ENCODE data around the gene FBXO24.

FBXO24 gene

DNA sequence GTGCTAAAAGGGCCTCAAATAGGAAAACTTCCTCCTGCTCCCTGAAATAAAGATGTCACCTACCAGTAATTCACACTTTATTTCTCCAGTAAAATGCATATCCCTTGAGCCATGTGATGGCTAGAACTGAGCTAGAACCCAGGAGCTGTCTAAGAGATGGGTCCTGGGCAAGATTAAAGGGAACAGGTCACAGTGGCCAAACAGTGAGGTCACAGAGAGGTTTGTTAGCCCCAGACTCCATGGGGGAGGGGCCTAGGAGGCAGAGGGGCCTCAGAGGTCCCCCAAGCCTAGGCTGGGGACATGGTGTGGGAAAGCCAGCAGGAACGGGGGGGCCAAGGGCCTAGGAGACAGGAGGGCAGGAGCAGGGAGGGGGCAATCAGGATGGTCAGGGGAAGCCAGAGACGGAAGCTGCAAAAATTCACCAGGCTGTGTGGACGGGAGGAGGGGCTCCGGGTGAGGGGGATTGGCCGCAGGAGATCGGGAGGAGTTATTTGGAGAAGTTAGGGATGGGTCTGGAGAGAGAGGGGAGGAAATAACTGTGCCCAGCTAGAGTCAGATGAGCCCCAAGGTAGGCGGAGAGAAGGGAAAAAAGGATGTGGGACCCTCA is 3.3 kb downstream of the FBXO24 start:
- DNase-seq (ENCODE audit: low read depth in 1 of 2, low spot score in 1 of 2): no peak

DNA sequence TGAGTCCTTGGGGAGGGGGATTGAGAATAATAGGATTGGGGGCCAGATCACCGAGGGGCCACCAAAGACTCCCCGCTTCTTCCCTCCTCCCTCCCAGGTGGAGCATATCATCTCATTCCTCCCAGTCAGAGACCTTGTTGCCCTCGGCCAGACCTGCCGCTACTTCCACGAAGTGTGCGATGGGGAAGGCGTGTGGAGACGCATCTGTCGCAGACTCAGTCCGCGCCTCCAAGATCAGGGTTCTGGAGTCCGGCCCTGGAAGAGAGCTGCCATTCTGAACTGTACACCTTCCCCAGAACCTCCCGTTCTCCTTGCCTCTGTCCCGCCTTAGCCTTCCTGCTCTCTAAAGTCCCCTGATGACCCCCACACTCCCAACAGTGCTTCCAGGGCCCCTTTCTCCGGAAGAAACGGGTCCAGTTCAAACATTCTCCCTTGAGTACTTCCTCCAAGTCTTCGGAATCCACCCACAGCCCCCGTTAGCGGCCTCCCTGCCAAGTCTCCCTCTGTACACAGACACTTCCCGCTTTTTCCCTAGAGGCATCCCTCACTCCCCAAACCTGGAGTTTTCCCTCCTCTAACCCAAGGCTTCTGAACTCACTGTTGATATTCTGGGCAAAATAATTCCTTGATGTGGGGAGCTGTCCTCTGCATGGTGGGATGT is 4.1 kb downstream of the FBXO24 start:
- DNase-seq (ENCODE audit: low read depth in 1 of 2, low spot score in 1 of 2): no peak

GRCh38 chr7:100591596-100591995 is 5.5 kb downstream of the FBXO24 start:
- no peak for DNase-seq (ENCODE audit: low read depth in 1 of 2, low spot score in 1 of 2)

DNA sequence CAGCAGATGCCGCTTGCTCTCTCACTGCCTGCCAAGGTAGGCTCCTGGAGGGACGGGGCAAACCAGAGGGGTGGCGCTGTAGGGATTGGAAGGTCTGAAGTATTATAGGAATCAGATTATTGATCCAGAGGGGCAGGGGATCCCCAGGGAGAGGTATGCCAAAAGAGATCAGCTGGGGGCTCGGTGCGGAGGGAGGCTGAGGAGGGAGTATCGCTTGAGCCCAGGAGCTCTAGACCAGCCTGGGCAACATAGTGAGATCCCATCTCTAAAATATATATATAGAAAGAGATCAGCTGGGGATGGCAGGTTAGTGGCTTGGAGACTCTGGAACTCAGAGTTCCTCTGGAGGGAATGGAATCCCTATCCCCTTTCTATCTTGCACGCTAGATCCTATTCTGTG is 9.1 kb downstream of the FBXO24 start:
- DNase-seq (ENCODE audit: low read depth in 1 of 2, low spot score in 1 of 2): no peak

GRCh38 chr7:100598425-100598824 is 12.3 kb downstream of the FBXO24 start:
- no peak for DNase-seq (ENCODE audit: low read depth in 1 of 2, low spot score in 1 of 2)

DNA sequence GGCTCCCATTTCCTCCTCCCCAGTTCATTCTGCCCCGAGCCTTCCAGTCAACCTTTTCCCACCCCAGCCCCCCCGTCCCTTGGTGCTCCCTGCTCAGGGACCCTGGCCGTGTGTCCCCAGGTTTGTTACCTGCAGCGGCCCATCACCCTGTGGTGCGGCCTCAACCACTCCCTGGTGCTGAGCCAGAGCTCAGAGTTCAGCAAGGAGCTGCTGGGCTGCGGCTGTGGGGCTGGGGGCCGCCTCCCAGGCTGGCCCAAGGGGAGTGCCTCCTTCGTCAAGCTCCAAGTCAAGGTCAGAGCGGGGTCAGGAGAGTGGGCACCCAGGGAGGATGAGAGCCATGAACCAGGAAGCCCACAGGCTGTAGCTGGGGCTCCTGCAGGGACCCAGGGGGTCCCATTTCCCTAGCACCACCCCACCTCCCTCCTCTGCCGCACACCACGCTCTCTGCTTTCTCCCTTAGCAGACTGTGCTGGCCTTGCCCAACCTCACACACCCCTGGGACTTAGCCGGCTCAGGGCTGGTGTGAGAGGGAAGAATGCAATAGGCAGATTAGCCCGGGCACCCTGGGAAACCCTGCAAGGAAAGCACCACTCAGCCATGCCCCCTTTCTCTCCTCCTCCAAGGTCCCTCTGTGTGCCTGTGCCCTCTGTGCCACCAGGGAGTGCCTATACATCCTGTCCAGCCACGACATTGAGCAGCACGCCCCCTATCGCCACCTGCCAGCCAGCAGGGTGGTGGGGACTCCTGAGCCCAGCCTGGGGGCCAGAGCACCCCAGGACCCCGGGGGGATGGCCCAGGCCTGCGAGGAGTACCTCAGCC is 14.0 kb downstream of the FBXO24 start:
- DNase-seq (ENCODE audit: low read depth in 1 of 2, low spot score in 1 of 2): no peak

GRCh38 chr7:100600730-100601038 is 14.6 kb downstream of the FBXO24 start:
- DNase-seq (ENCODE audit: low read depth in 1 of 2, low spot score in 1 of 2): no peak

- DNase-seq (ENCODE audit: low read depth in 1 of 2, low spot score in 1 of 2): no peak
Observed at GRCh38 chr7:100602889-100603725, 17.0 kb downstream of the FBXO24 start.

- no peak for DNase-seq (ENCODE audit: low read depth in 1 of 2, low spot score in 1 of 2)
Observed at GRCh38 chr7:100603726-100604027, 17.5 kb downstream of the FBXO24 start.

DNA sequence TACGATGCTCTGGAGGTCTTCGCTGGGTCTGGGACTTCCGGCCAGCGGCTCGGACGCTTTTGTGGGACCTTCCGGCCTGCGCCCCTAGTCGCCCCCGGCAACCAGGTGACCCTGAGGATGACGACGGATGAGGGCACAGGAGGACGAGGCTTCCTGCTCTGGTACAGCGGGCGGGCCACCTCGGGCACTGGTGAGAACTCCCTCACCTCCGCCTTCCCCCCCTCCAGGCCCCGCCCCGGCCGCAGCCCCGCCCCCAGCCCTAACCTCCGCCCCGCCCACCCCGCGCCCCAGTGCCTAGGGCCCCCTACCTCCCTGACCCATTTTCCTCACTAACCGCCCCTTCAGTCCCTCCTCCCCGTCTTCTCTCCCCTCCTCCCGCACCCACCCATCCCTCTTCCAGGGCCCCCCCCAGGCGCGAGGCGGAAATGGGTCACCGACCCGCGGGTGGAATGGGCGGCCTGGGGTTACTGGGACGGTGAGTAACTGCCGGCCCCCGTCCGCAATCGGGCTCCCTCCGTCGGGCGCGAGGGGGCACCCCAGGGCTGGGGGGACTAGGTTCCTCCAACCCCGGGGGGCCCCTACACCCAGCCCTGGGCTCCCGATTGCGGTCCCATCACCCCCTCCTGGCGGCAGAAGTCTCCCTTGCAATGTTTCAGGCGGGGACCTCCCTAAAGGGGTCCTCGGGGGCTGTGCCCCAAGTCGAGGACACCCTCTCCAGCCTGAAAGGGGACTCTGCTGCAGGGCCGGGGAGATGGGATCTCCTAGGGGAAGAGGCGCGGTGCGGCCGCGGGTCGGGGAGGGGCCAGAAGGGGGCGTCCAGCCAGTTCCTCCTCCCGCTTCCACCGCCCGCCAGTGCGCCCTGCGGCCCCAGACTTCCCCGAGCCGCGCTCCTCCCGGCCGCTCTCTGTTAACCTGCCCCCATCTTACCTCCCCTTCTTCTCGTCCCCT is 18.2 kb downstream of the FBXO24 start:
- peak; percentile 45 for DNase-seq (ENCODE audit: low read depth in 1 of 2, low spot score in 1 of 2)

DNA sequence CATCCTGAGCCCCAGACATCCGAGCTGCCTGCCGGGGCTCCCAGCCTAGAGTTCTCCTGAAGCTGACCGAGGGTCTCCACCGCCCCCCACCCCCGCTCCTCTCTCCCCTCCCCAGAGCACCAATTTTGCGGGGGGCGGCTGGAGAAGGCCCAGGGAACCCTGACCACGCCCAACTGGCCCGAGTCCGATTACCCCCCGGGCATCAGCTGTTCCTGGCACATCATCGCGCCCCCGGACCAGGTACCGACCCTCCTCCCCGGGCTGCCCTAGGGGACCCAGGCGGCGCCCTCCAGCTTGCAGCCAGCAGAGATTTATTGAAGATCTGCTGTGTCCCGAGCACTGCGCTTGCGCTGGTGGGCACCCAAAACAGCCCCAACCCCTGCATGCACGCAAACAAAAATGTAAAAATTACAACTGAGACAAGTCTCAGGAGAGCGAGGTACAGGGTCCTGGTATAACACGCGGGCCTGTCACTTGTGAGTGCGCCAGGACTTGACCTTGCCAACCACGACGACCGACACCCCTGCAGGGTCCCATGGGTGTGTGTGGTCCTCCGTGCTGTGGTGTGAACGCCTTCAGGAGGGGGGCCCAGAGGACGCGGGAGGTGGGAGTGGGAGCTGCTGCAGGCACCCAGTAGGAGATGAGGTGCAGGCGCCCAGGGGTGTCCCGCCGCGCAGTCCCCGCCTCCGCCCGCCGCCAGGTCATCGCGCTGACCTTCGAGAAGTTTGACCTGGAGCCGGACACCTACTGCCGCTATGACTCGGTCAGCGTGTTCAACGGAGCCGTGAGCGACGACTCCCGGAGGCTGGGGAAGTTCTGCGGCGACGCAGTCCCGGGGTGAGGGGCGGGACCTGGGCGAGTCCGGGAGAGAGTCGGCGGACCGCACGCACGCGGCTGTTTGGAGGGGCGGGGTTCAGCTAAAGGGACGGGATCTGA is 19.1 kb downstream of the FBXO24 start:
- DNase-seq (ENCODE audit: low read depth in 1 of 2, low spot score in 1 of 2): no peak

DNA sequence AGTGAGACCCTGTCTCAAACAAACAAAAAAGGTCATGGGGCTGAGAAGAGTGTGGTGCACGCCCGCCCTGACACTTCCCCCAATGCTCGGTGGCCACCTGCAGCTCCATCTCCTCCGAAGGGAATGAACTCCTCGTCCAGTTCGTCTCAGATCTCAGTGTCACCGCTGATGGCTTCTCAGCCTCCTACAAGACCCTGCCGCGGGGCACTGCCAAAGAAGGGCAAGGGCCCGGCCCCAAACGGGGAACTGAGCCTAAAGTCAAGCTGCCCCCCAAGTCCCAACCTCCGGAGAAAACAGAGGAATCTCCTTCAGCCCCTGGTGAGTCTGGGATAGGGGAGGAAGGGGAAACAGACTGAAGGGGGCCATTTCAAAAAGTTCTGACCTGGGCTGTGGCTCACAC is 20.2 kb downstream of the FBXO24 start:
- DNase-seq (ENCODE audit: low read depth in 1 of 2, low spot score in 1 of 2): no peak

- DNase-seq (ENCODE audit: low read depth in 1 of 2, low spot score in 1 of 2): no peak
Observed at GRCh38 chr7:100607111-100607510, 21.0 kb downstream of the FBXO24 start.

- DNase-seq (ENCODE audit: low read depth in 1 of 2, low spot score in 1 of 2): no peak
Observed at GRCh38 chr7:100609958-100610357, 23.8 kb downstream of the FBXO24 start.

- DNase-seq (ENCODE audit: low read depth in 1 of 2, low spot score in 1 of 2): peak; percentile 96 to 97
Observed at GRCh38 chr7:100611983-100612729, 26.0 kb downstream of the FBXO24 start, which contains the start of gene MOSPD3. Gene MOSPD3 (plus strand): TSS chr7:100612540. CDS start chr7:100612792, 252 bp downstream.

GRCh38 chr7:100612730-100613390 is 26.7 kb downstream of the FBXO24 start:
- DNase-seq (ENCODE audit: low read depth in 1 of 2, low spot score in 1 of 2): no peak

DNA sequence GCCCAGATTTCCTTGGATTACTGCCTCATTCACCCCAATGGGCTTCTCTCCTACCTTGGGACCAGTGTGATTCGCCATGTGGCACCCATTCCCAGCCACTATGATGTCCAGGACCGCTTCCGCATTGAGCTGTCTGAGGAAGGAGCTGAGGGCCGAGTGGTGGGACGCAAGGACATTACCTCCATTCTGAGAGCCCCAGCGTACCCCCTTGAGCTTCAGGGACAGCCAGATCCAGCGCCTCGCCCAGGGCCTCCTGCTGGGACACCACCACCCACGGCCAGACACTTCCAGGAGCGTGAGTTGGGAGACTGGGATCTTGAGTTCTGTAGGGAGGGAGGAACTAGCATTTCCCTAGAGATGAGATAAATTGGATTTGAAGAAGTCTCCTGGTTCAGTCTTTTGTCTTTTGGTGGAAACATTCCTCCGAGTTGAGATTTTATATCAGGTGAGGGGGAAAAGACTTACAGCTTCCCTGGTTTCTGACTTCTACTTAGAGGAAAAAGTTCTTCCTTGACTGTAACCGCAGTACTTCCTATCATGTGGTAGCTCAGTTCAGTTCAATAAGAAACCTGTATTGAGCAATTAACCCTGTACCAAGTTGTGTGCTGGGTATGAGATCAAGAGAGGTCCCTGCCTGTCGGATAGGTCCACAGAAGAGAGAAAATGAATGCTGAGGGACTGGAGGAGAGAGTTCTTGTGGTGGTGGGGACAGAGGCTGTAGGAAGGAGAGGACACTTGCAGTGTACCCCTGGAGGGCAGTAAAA is 27.5 kb downstream of the FBXO24 start:
- DNase-seq (ENCODE audit: low read depth in 1 of 2, low spot score in 1 of 2): no peak

All from activated CD4-positive, alpha-beta T cell treated with anti-CD3 and anti-CD28 coated beads, Interleukin-2, amount 50 U/mL, for 24 hours (primary cell).